Endometrial microvascular endothelial cells (primary cell): ENCODE measurements around the gene CNTNAP4. TPM values are rescaled to one million over a fixed set of nuclear protein-coding genes. Genes with fewer than 3 reads are reported as not detected.

Experiments used
- in situ Hi-C: cut with HindIII; loops from 2 replicates; pipeline ENCODE4 v1.10.0; 2017; ENCODE audit warnings: low sequenced_read_pairs, low pct_unique_long_range_greater_than_20kb; ENCODE audit errors: inconsistent ontology term
- total RNA-seq: library from RNA; depleted of rRNA; stranded (reverse); fragments of >200 nt; gene quantifications from one replicate; pipeline ENCODE4 v1.2.3, GENCODE V29; 2015; ENCODE audit errors: inconsistent ontology term

Gene CNTNAP4
- total RNA-seq, 1 donor from 2014 or later = not detected

DNA sequence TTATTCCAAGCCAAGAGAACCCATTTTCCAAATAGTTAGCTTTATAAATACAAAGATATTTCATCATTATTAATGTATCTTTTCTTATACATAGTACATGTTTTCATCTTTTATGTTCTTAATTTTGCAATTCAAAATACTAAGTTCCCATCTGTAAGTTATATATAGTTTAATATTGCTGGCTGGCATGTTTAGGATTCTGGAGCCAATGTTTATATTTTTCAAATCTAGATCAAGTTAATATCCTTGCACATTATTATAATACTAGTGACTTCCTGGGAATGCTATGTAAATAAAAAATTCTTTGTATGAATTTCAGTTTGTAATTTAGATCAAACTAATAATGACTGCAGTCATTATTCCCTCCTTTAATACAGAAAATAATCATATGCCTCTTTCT, 189.7 kb downstream of the CNTNAP4 start:
- in situ Hi-C loops = no loop called here

DNA sequence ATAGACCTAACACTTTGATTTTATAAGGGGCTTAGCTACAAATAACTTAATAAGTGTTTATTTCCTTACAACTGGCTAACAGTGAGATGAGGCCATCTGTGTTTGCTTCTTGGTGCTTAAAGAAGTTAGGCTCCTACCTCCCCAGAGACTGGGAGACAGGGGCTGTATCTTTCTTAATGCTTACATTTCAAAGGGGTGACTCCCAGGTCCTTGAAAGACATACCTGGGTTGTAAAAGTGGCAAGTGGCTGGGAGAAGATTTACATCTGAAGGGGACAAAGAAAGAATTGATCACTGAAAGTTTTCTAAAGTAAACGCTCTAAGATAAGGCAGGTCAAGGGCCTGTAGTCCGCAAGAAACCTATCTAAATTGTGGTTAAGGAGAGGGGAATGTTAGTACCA, 196.8 kb downstream of the CNTNAP4 start:
- in situ Hi-C loops = no loop called here

DNA sequence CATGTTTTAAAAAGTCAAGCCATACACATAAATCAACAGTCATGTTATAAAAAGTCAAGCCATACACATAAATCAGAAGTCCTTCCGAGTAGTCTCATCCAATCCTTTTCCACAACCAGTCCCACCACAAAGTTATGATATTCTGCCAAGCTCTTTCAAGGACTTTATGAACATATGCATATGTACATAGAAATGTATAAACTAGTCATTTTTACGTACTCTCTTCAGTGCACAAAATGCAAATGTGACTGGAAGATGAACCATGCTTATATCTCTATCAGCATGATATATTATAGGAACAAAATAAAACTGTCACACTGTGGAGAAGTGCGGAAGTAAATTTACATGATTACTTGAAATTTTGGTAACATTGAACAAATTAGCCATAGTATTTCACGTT, 200.9 kb downstream of the CNTNAP4 start:
- in situ Hi-C loops = no loop called here

DNA sequence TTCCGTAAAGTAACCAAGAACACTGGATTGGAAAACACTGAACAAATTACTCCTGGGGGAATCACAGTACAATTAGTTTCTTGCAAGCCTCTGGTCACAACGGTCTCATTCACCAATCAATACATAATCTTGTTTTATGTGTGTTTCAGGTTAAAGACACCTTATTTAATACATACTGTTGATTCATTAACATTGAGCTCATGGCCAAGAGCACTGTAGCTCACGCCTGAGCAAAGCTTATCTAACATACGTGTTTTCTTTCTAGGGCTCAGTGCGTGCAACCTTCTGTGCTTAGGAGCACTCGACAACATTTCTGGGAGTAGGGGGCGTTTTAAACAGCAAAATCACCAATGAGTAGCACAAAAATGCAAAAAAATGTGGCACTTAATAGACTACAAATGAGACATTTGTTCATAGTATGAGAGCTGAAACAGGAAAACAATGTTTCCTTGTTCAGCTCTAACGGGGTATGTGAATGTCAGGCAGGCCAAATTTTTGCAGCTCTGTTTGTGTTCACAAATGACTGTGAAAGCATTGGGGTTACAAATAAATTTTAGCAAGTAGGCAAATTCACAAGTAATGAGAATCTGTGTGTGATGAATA, 206.2 kb downstream of the CNTNAP4 start:
- in situ Hi-C loops = no loop called here

DNA sequence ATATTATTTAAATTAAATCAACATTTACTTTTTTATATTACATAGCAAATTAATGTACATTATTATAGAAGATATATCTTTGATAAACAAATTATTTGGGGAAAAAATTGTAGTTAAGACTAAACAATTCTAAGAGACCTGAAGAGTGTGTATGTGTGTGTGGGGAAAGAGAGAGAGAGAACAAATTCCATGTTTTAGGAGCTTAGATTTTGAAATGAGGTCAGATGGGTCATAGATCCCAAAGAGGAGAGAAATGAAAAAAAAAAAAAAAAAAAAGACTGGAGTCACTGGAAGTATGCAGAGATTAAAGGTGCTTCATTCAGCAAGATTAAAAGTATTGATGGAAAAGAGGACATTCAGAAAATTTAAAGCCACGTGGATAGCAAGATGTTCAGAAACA, 206.8 kb downstream of the CNTNAP4 start:
- in situ Hi-C loops = no loop called here

DNA sequence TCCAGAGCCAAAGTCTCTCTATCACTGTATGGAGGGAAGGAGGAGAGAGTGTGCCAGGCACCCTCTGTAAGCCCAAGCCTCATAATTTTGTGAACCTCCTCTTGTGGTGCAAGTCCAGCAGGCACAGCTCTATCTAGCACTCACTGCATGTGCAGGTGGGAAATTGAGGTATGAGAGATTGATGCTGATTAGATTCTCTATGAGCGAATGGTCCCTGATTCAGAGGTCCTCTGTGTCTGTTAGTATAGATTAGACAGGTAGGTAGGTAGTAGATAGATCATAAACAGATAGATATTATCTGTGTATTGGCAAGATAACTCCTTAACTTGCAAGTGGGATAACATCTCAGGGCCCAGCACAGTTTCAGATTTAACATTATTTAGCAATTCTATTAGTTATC, 209.5 kb downstream of the CNTNAP4 start:
- in situ Hi-C loops = no loop called here

DNA sequence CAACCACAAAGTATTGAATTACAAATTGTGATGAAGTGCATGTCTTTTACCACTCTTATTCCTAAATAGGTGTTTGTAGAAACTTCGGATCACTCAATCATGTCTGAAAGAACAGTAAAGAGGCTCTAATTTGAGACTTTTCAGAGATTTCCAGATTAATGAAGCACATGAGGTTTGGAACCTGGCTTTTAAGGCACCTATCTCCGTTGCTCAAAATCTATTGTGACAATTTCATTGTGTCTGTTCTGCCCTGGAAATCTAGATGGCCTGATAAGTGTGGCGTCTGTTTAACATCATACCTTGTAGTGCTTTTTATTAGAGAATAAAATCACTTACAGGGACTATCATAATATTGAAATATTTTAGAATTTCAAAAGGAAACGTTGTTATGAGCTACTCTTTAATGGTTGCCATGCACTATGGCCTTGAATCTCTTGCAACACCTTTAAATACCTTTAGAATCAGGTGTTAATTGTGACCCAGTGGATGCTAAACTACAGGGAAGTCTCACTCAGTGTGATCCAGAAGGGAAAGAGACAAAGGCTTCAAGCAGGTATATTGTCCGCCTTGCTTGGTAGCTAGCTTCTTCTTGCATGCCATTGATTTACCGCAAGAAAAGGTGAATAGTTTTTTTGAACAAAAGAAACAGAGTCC, 210.3 kb downstream of the CNTNAP4 start:
- in situ Hi-C loops = no loop called here

DNA sequence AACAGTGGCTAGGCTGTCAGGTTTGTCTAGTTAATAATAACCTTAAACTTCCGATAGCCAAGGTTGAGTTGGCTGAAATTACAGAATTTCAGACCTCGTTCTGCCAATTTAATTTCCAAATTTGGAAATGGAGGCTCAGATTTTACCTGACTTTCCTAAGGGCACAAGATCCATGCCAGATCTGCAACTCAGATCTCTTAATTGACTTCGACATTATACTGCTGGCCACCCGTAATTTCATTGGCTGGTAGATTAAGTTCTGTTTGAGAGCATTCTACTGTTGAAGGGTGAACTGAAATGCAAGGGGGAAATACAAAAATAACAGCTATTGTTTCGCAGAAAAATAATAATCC, 210.8 kb downstream of the CNTNAP4 start:
- in situ Hi-C loops = no loop called here

DNA sequence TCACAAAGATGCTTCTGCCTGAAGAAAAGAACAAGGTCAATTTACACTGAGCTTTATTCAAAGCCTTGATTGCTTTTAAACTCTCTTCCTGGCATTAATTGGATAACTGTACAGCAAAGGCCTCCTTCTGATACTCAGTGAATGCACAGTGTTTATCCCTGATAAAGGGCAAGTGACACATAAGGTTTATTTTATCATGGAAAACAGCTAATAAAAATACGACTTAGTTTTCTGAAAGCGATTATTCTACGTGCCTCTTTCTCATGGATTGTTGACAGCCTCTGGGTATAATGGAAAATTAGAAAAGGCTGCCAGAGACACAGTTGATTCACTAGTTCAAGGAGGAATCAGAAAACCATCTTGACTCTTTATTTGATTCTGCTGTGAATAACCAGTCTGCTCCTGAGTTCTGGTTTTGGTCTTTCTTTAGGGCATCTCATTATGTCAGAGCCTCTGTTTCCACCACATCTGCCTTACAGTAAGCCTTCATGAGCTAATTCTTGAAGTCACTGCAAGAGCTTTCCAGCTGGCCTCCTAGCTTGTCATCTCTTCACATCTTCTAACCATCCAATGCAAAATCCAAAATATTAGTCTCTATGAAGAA, 212.9 kb downstream of the CNTNAP4 start:
- in situ Hi-C loops = no loop called here

DNA sequence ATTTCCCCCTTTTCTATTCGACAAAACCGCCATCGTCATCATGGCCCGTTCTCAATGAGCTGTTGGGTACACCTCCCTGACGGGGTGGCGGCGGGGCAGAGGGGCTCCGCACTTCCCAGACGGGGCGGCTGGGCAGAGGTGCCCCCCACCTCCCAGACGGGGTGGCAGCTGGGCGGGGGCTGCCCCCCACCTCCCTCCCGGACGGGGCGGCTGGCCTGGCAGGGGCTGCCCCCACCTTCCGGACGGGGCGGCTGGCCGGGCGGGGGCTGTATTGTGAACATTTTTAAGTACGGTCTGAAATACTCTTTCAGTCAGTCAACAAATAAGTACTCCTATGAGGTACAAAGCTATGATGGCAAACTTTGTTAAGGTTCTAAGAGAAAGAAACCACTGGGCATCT, 222.8 kb downstream of the CNTNAP4 start:
- in situ Hi-C loops = no loop called here

DNA sequence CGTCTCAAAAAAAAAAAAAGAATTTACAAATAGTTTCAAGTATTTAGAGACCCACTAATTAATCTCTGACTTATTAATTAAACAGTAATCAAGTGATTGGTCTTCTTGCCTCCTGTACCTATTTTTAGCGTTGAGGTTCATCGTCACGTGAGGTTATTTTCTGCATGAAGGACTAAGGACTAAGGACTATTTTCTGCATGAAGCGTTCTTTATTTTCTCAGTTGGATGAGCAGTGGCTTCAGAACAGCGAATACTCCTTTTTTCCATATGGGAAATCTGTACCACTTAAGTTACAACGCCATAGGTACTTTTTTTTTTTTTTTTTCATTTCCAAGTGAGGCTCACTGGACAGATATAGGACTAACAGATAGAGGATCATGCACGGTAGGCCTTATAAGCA, 224.9 kb downstream of the CNTNAP4 start:
- in situ Hi-C loops = no loop called here

DNA sequence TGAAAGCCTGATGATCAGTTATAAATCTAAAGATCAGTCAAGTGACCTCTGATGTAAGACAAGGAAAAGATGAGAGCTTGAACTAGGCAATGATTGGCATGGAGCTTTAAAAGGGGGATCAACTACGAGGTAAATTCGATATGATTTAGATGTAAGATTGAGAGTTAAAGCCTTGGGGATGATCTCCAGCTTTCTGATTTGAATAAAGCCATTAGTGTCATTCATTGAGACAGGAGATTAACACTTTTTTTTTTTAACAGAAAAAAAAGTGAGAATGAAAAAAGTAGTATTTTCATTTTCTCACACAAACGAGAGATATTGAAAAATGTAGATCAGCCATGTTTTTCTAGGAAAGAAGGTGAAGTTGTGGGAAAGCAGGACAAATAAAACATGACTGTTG, 225.4 kb downstream of the CNTNAP4 start:
- in situ Hi-C loops = no loop called here

DNA sequence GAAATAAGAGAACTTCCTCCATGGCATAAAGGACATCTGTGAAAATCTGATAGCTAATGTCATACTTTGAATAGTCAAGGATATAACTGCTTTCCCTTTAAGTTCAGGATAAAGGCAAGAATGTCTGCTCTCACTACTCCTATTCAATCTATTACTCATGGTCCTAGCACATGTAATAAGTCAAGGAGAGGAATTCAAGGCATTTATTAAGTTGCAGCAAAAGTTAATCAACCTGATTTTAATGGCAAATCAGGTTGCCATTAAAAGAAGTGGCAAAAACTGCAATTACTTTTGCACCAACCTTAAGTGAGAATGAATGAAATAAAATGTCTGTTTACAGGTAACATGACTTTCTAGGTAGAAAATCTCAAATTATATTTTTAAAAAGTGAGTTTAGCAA, 225.9 kb downstream of the CNTNAP4 start:
- in situ Hi-C loops = no loop called here

DNA sequence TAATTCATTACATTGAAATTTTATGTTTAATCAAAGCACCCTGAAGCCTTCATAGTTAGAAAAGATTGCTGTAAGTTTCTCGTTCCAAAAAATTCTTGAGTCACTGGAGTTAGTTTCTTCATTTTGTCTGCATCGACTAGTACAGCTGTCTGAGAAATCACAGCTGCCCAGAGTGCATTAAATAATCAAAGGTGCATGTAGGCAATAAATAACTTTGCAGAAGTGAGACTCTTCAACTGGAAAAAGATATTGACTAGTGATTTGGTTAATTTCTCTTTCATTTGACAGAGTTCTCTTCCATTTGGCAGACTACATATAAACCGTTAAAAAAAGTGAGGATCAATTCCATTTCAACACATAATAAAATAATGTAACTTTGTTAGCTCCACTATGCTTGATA, 234.0 kb downstream of the CNTNAP4 start:
- in situ Hi-C loops = no loop called here

DNA sequence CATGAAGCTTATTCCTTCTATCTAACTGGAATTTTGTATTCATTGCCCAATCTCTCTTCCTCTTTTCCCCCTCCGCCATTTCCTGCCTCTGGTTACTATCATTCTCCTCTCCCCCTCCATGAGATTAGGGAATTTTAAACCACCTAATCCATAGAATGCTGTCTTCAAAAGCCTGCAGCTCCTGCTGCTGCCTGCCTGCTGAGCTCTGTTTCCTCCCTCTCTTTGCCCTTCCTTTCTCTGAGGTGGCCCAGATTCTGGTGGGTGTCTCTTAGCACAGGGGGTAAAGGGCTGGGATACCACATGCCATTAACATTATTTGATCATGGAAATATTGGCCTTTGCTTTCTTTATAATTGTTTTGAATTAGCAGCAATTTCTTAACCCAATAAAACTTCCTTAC, 241.6 kb downstream of the CNTNAP4 start:
- in situ Hi-C loops = no loop called here

DNA sequence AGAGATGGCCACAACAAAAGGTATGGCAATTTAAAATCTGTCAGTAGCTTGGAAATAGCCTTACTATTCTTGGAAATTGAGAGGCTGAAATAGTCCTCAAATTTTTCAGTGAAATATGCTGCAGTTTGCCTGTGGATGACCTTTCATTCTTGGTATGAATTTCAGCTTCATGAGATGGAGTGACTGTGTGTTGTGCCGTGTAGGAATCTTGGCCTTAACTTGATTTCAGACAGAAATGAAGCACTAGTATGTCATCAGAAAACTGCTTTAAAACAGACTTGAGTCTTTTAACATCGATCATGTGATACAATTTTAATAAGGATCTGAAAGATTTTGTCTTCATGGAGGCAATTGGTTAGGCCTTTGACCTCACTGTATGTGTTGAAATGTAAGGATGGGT, 247.2 kb downstream of the CNTNAP4 start:
- in situ Hi-C loops = no loop called here

DNA sequence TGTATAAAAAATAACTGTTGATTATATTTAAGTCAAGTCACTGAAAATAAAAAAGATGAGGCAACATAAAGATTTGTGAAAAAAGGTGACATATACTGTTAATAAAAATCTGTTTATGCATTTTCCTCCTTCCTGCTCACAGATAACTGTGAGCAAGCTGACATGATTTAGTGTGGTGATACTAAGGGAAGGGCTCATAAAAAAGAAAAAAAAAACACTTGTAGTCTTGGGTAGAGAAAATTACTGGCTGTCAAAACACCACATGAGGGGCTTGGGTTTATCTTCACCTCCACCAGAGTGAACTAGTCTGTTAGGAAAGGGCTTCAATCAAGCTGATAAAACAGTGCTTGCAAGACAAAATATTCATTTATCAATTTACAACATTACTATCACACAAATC, 247.6 kb downstream of the CNTNAP4 start:
- in situ Hi-C loops = no loop called here

DNA sequence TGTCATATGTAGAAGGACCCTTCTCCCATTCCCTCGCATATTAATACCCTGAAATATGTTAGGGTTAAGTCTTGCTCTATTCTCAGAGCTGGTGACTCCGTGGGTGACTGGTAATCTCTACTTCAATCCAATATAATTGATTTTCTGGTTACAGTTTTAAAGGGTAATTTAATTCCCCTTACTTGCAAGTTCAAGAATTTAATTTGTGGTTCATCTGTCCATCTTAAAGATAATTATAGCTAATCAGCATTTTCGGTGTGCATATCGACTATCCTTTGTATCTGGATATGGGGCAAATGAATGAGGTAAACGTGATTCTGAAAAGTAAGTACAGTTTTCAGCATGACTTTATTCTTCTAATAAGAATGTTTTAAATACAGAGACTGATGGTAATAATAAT, 250.0 kb downstream of the CNTNAP4 start:
- in situ Hi-C loops = no loop called here

DNA sequence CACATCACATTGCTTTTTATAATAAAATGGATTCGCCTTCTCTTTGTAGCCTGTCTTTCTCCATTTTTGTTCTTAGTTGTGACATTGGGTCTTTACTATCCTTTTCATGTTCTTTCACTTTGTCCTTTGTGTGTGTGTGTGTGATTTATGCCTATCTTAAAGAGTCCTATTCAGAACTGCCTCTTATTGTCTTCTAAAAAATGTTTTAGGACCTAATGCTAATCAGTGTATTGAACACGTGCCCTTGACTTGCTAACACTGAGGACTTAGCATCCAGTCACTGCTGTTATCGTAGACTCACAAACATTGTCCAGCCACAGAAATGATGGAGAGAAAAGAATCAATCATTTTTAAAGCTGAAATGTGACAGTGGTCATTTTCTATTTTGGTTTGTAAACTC, 251.9 kb downstream of the CNTNAP4 start:
- in situ Hi-C loops = no loop called here

DNA sequence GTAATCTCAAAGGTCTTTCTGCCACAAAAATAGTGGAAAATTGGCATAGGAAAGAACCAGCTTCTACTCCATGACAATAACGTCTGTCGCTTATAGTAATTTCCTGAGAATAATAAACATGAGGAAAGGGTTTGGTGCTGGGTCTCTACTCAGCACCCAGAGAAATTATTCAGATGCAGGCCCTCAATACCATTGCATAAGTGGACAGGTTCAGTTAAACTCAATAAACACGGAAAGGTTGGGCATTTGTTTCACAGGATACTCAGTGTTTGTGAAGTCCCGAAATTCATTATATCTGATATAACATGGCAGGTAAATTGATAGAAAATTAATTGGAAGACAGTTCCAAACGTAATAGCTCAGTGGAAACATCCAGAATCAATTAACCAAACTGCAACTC, 254.0 kb downstream of the CNTNAP4 start:
- in situ Hi-C loops = no loop called here
